M059J (cell line): ENCODE measurements around the gene NLRP3. TPM values are rescaled to one million over a fixed set of nuclear protein-coding genes. Genes with fewer than 3 reads are reported as not detected.
"Not testable (repeated sequence)": the region's sequence is repeated elsewhere in the genome, so short reads cannot be mapped to it uniquely, and the experiment has no call there.

Source experiments
- DNase-seq: peaks from one replicate; pipeline ENCODE4 v3.0.0-alpha.2; 2012; ENCODE audit warnings: low read depth
- total RNA-seq: library from RNA; depleted of rRNA; stranded (reverse); fragments of >200 nt; shearing (Covaris generic); gene quantifications from 2 replicates; pipeline ENCODE4 v1.2.3, GENCODE V29; 2014

Gene NLRP3
- total RNA-seq, 1 experiment from 2014 or later, result 7.4 TPM

DNA sequence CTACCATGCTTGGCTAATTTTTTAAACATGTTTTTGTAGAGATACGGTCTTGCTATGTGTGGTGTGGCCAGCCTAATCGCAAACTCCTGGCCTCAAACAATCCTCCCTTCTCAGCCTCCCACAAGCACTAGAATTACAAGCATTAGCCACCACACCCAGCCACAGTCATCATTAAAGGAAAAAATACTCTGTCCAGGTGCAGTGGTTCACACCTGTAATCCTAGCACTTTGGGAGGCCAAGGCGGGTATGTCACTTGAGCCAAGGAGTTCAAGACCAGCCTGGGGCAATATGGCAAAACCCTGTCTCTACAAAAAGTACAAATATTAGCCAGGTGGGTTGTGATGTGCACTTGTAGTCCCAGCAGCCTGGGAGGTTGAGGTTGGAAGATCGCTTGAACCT is 25.0 kb upstream of the NLRP3 start:
- no peak for DNase-seq

DNA sequence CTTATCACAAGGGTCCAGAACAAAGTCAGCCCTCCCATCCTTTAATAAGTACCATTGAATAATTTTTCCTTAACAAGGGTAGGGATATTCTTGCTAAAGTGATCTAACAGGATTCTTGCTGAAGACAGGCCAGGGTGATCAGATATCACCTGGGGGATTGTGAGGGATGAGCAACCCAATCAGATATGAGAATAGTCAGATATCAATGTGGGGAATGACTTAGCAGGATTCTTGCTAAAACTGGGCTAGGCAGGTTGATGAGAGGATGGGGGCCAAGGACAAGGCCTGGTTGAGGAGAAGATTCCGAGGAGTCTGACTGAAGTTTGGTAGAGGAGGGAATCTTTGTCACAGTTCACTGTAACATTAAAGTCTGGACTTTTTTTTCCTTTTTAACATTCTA is 23.9 kb upstream of the NLRP3 start:
- DNase-seq, result no peak

DNA sequence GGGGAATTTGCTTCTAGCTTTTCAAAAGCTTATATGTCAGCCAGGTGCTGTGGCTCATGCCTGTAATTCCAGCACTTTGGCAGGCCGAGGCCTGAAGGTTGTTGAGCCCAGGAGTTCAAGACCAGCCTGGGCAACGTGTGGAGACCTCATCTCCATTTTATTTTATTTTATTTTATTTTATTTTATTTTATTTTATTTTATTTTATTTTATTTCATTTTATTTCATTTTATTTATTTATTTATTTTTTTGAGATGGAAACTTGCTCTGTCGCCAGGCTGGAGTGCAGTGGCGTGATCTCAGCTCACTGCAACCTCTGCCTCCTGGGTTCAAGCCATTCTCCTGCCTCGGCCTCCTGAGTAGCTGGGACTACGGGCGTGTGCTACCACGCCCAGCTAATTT is 20.9 kb upstream of the NLRP3 start:
- not testable (repeated sequence) for DNase-seq

GRCh38 chr1:247400685-247401084 is 15.3 kb upstream of the NLRP3 start:
- no peak for DNase-seq

DNA sequence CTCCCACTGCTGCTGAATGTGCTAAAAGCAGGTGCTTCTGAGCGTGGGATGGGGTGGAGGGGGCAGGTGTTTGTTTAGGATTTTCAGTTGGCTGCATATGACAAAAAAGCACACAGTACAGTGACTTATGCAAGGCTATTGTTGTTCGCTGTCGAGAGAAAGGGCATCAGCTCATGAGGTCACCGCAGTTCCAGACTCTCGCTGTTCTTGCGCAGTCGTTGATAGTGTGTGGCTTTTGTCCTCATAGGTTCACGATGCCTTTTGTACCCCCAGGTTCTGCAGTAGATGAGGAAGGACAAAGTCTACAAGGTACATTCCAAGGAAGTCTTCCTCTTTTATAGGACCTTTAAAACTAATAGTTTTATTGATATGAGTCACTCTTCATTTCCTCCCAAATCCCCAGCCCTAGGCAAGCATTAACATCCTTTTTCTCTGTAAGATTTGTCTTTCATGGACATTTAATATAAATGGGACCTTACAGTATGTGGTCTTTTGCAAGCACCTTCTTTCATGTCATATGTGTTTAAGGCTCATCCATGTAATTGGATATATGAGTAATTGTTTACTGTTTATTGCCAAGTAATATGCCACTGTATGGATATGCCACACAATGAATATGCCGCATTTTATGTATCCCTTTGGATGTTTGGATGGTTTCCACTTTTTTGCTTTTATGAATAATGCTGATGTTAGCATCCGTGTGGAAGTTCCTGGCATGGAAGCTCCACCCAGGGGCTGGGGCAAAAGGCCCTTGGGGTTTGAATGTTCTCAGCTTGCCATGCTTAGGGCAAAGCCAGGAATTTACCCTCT is 14.5 kb upstream of the NLRP3 start:
- peak; percentile 65 for DNase-seq

GRCh38 chr1:247402120-247402675 is 13.8 kb upstream of the NLRP3 start:
- DNase-seq, result no peak

GRCh38 chr1:247406014-247406656 is 9.8 kb upstream of the NLRP3 start:
- no peak for DNase-seq

- peak; percentile 71 for DNase-seq
These were observed 8.8 kb upstream of the NLRP3 start for GRCh38 chr1:247407180-247407616.

DNA sequence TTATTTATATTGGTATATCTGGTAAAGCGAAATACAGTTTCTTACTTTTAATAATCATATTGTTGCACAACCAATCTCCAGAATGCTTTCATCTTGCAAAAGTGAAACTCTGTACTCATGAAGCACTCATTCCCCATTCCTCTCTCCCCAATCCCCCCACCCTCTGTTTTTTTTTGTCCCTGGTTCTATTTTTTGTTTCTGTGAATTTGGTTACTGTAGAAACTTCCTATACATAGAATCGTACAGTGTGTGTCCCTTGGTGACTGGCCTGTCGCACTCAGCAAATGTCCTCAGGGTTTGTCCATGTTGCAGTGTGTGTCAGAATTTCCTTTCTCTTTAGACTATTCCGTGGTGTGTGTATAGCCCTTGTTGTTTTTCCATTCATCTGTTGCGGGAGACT is 7.9 kb upstream of the NLRP3 start:
- no peak for DNase-seq

DNA sequence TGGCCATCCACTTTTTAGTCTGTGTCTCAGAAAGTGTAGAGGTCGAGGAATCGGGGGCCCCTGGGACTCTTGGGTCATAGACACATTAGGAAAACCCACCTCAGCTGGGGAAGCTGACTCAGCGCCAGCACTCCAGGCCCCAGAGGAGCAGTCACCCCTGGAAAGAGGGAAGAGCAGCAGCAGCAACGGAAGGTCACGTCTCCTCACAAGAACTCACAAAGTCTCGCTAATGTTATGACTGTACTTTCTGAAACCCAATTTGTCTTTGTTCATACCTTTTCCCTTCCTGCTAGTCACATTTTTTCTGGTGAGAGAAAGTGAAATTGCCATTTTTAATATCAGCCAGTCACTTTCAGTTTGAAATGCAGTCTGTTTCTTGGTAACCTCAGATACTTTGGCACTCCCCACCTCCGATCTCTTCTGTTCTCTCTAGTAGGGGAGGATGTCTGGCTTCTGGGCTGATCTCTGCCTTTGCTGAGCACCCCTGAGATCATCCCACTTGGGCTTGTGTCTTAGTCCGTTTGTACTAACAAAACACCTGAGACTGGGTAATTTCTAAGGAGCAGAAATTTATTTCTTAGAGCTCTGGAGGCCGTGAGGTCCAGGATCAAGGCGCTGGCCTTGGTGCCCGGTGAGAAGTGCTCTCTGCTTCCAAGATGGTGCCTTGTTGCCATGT is 6.0 kb upstream of the NLRP3 start:
- no peak for DNase-seq

DNA sequence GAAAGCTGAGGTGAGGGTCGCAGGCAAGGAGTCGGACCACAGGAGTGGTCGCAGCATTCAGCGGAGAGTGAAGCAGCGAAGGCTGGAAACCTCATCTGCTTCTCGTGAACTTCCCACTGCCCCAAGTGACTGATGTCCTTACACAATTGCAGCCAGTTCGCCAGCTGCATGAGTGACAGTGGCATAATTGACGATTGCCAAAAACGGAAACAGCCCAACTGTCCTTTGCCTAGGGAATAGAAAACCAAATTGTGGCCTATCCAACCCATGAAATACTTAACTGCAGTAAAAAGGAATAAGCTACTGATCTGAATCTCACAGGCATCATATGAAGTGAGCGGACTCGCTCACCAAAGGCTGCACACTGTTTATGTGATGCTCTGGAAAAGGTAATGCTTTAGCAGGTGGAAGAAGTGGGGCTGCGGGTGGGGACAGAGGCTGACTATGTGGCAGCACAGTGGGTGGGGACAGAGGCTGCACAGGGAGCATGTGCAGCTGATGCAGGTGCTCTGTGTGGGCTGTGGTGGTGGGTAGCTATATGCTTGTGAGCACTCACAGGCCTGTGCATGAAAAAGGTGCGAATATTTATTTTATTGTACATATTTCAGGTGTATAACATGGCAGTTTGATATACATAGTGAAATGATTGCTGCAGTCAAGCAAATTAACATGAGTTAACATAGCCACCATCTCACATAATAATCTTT is 4.2 kb upstream of the NLRP3 start:
- no peak for DNase-seq

GRCh38 chr1:247417831-247418230 is 1.9 kb downstream of the NLRP3 start:
- peak; percentile 26 for DNase-seq

GRCh38 chr1:247419336-247419735 is 3.4 kb downstream of the NLRP3 start:
- DNase-seq, result no peak

GRCh38 chr1:247421074-247421473 is 5.1 kb downstream of the NLRP3 start:
- peak; percentile 26 for DNase-seq

DNA sequence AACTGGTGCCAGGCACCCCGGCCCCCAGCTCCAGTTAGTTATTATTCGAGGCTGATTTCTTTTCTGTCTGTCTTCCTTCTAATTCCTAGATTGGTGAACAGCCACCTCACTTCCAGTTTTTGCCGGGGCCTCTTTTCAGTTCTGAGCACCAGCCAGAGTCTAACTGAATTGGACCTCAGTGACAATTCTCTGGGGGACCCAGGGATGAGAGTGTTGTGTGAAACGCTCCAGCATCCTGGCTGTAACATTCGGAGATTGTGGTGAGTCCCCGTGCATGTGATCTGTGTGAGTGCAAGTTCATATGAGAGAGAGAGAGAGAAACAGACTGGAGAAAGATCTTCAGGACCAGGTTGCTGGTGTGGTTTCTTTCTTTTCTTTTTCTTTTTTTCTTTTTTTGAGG is 13.5 kb downstream of the NLRP3 start:
- DNase-seq, result no peak

GRCh38 chr1:247430434-247430833 is 14.5 kb downstream of the NLRP3 start:
- no peak for DNase-seq

DNA sequence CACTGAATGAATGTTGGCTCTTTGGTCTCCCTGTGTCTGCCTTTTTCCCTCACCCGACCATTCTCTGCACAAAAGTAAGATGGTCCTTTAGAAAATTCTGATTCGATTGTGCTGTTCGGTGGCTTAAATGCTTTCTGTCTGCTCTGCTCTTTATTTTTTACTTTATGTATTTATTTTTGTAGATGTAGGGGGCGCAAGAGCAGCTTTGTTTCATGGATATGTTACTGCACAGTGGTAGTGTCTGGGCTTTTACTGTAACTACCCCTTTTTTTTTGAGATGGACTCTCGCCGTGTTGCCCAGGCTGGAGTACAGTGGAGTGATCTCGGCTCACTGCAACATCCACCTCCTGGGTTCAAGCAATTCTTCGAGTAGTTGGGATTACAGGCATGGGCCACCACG is 15.7 kb downstream of the NLRP3 start:
- DNase-seq, result no peak

DNA sequence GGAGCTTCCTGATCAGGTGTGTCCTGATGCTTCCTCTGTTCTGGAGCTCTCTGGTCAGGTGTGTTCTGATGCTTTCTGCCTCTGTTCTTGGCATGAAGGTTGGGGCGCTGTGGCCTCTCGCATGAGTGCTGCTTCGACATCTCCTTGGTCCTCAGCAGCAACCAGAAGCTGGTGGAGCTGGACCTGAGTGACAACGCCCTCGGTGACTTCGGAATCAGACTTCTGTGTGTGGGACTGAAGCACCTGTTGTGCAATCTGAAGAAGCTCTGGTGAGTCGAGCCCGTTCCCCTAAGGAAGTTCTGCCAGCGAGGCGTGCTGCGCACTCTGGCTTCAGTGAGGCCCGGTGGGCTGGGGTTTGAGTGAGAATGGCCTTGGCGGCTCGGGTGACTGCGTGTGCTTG is 18.0 kb downstream of the NLRP3 start:
- no peak for DNase-seq

GRCh38 chr1:247435030-247435758 is 19.2 kb downstream of the NLRP3 start:
- peak; percentile 53 for DNase-seq

DNA sequence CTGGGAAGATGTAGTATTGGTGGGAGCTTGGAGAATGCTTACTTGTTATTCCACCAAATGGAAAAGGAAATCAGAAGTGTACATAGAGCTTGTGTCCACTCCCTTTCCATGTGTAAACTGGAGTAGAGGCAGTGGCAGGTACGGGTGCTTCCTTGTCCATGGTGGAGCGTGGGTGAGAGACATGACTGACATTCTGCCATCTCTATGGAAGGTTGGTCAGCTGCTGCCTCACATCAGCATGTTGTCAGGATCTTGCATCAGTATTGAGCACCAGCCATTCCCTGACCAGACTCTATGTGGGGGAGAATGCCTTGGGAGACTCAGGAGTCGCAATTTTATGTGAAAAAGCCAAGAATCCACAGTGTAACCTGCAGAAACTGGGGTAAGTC is 19.8 kb downstream of the NLRP3 start:
- DNase-seq, result no peak
